Ovary (tissue), 3 donors: ENCODE measurements around the gene LARGE1.

Experiments
- POLR2A ChIP-seq: fragments of 450-650 bp; IDR thresholded peaks from one replicate; pipeline ENCODE4 v1.6.1; 2017; ENCODE audit warnings: antibody characterized with exemption, mild to moderate bottlenecking, moderate library complexity
- TF ChIP-seq, protein P1 (sequence below), 3 donors: fragments of 450-650 bp in 2 of 3; fragments of 200-600 bp in 1 of 3; IDR thresholded peaks; one replicate each; pipeline versions ENCODE4 v1.5.1 to v1.8.0; 2016 to 2022; ENCODE audit warnings: antibody characterized with exemption in 3 of 3, mild to moderate bottlenecking in 1 of 3
- donor health status: DM: no; HTN: no; CAD: no.

DNA sequence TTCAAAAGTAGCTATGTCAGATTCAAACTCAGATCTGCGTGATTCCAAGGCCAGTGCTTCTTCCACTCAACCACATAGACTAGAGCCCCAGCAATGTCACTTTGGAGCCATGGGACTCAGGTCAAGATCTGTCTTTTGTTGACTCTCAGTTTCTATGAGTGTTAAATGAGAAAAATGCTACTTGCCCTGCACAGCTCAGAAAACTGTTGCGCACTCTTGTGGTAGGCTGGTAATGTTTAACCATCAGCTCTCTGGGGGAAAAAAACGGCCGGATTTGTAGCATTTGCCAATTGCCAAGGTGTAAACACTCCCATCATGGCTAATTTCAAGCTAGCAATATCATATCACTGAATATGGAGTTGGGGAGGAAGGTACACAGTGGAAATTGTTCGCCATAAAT lies 534.0 kb downstream of the LARGE1 start:
- TF ChIP-seq POLR2A = no peak
- TF ChIP-seq, protein P1, sequence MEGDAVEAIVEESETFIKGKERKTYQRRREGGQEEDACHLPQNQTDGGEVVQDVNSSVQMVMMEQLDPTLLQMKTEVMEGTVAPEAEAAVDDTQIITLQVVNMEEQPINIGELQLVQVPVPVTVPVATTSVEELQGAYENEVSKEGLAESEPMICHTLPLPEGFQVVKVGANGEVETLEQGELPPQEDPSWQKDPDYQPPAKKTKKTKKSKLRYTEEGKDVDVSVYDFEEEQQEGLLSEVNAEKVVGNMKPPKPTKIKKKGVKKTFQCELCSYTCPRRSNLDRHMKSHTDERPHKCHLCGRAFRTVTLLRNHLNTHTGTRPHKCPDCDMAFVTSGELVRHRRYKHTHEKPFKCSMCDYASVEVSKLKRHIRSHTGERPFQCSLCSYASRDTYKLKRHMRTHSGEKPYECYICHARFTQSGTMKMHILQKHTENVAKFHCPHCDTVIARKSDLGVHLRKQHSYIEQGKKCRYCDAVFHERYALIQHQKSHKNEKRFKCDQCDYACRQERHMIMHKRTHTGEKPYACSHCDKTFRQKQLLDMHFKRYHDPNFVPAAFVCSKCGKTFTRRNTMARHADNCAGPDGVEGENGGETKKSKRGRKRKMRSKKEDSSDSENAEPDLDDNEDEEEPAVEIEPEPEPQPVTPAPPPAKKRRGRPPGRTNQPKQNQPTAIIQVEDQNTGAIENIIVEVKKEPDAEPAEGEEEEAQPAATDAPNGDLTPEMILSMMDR (IDR thresholded peaks at IDR 0.05) = no peak
